Stimulated activated CD8-positive, alpha-beta memory T cell treated with anti-CD3 and anti-CD28 coated beads, Interleukin-2, amount 100 ng/mL, for 48 hours (primary cell): ENCODE data around the gene PPFIBP2.

Source experiments
- DNase-seq, 2 donors: peaks; one replicate each; pipeline ENCODE4 v3.0.0-alpha.2; 2020; ENCODE audit warnings: low read depth in 2 of 2

PPFIBP2 gene

GRCh38 chr11:7513234-7514098 is at the start of gene PPFIBP2:
PPFIBP2 (plus strand) TSS chr11:7513999; CDS start chr11:7549476, 35,477 bp downstream.
- DNase-seq, result peak; percentile 70 to 73

- peak in 1 of 2 donors; percentile 2 for DNase-seq
These were observed 46.1 kb upstream of the PPFIBP2 start for GRCh38 chr11:7467652-7468051.

- no peak for DNase-seq
These were observed 44.4 kb upstream of the PPFIBP2 start for GRCh38 chr11:7469351-7469865.

- DNase-seq, result no peak
These were observed 42.7 kb upstream of the PPFIBP2 start for GRCh38 chr11:7471071-7471470.

- no peak for DNase-seq
These were observed 40.1 kb upstream of the PPFIBP2 start for GRCh38 chr11:7473717-7474116.

- DNase-seq, result no peak
These were observed 33.7 kb upstream of the PPFIBP2 start for GRCh38 chr11:7480113-7480512.

GRCh38 chr11:7484131-7484530 is 29.7 kb upstream of the PPFIBP2 start:
- no peak for DNase-seq

- DNase-seq, result no peak
These were observed 29.2 kb upstream of the PPFIBP2 start for GRCh38 chr11:7484645-7485044.

GRCh38 chr11:7485186-7486097 is 28.4 kb upstream of the PPFIBP2 start, which contains the start of gene OLFML1:
OLFML1 (plus strand) TSS chr11:7485506; CDS start chr11:7485876, 370 bp downstream.
- no peak for DNase-seq

GRCh38 chr11:7486098-7486780 is 27.6 kb upstream of the PPFIBP2 start:
- DNase-seq, result no peak

- DNase-seq, result no peak
These were observed 27.0 kb upstream of the PPFIBP2 start for GRCh38 chr11:7486781-7487140.

- DNase-seq, result no peak
These were observed 26.4 kb upstream of the PPFIBP2 start for GRCh38 chr11:7487360-7487759.

GRCh38 chr11:7488681-7489080 is 25.1 kb upstream of the PPFIBP2 start:
- no peak for DNase-seq

GRCh38 chr11:7489376-7489775 is 24.4 kb upstream of the PPFIBP2 start:
- no peak for DNase-seq

GRCh38 chr11:7490054-7490453 is 23.7 kb upstream of the PPFIBP2 start:
- DNase-seq, result no peak

GRCh38 chr11:7490535-7490934 is 23.3 kb upstream of the PPFIBP2 start:
- DNase-seq, result no peak

GRCh38 chr11:7492253-7492652 is 21.5 kb upstream of the PPFIBP2 start:
- no peak for DNase-seq

GRCh38 chr11:7493670-7494069 is 20.1 kb upstream of the PPFIBP2 start:
- no peak for DNase-seq

GRCh38 chr11:7494086-7494745 is 19.6 kb upstream of the PPFIBP2 start:
- no peak for DNase-seq

- no peak for DNase-seq
These were observed 17.8 kb upstream of the PPFIBP2 start for GRCh38 chr11:7495882-7496551.

- no peak for DNase-seq
These were observed 15.6 kb upstream of the PPFIBP2 start for GRCh38 chr11:7498193-7498592.
